H9 (cell line): ENCODE measurements around the gene CDH5. TPM values are rescaled to one million over a fixed set of nuclear protein-coding genes. Genes with fewer than 3 reads are reported as not detected.

Experiments
- DNase-seq: peaks from one replicate; pipeline ENCODE4 v3.0.0-alpha.2; 2017
- H2AFZ ChIP-seq: one replicate; pipeline ENCODE4 v1.6.1; 2013; ENCODE audit warnings: mild to moderate bottlenecking, low read length, control low read depth, moderate library complexity
- H2AK5ac ChIP-seq: 2 replicates; pipeline ENCODE4 v1.6.1; 2013; ENCODE audit warnings: low read length, control low read depth, mixed read lengths; ENCODE audit not compliant: insufficient read length
- H2BK120ac ChIP-seq: one replicate; pipeline ENCODE4 v1.6.1; 2013; ENCODE audit warnings: low read depth, mild to moderate bottlenecking, low read length, control low read depth, inconsistent platforms; ENCODE audit not compliant: poor library complexity, severe bottlenecking
- H2BK12ac ChIP-seq: 2 replicates; pipeline ENCODE4 v1.6.1; 2013; ENCODE audit warnings: low read length, control low read depth, mixed read lengths, low read depth; ENCODE audit not compliant: insufficient read length
- H2BK15ac ChIP-seq: 2 replicates; pipeline ENCODE4 v1.6.1; 2013; ENCODE audit warnings: low read depth, low read length, control low read depth
- H2BK20ac ChIP-seq: one replicate; pipeline ENCODE4 v1.6.1; 2013; ENCODE audit warnings: low read depth, mild to moderate bottlenecking, low read length, control low read depth, inconsistent platforms; ENCODE audit not compliant: poor library complexity, severe bottlenecking
- H2BK5ac ChIP-seq: 2 replicates; pipeline ENCODE4 v1.6.1; 2013; ENCODE audit warnings: low read length, control low read depth, mixed read lengths; ENCODE audit not compliant: insufficient read length
- H3K14ac ChIP-seq: 2 replicates; pipeline ENCODE4 v1.6.1; 2013; ENCODE audit warnings: low read length, control low read depth; ENCODE audit not compliant: insufficient read depth
- H3K18ac ChIP-seq: 2 replicates; pipeline ENCODE4 v1.6.1; 2013; ENCODE audit warnings: low read depth, mild to moderate bottlenecking, mixed read lengths, low read length, control low read depth; ENCODE audit not compliant: insufficient read length
- H3K23ac ChIP-seq: 2 replicates; pipeline ENCODE4 v1.6.1; 2013; ENCODE audit warnings: low read length, control low read depth, mixed read lengths, low read depth; ENCODE audit not compliant: insufficient read length
- H3K23me2 ChIP-seq: 2 replicates; pipeline ENCODE4 v1.6.1; 2013; ENCODE audit warnings: low read depth, mild to moderate bottlenecking, mixed read lengths, low read length, control low read depth; ENCODE audit not compliant: insufficient read length, poor library complexity, severe bottlenecking
- H3K27ac ChIP-seq: 2 replicates; pipeline ENCODE4 v1.5.1; 2013; ENCODE audit warnings: low read length, control low read depth, mixed read lengths, low read depth; ENCODE audit not compliant: insufficient read length
- H3K27me3 ChIP-seq: 2 replicates; pipeline ENCODE4 v1.6.1; 2013; ENCODE audit warnings: low read length, control low read depth, inconsistent platforms; ENCODE audit not compliant: insufficient read depth
- H3K4ac ChIP-seq: 2 replicates; pipeline ENCODE4 v1.6.1; 2013; ENCODE audit warnings: low read depth, mild to moderate bottlenecking, control low read depth, inconsistent platforms, low read length, moderate library complexity
- H3K4me1 ChIP-seq: 2 replicates; pipeline ENCODE4 v1.6.1; 2013; ENCODE audit warnings: low read length, control low read depth, inconsistent platforms; ENCODE audit not compliant: insufficient read depth
- H3K4me2 ChIP-seq: 2 replicates; pipeline ENCODE4 v1.6.1; 2013; ENCODE audit warnings: low read length, control low read depth, mixed read lengths; ENCODE audit not compliant: insufficient read length, insufficient read depth
- H3K56ac ChIP-seq: 2 replicates; pipeline ENCODE4 v1.6.1; 2013; ENCODE audit warnings: low read depth, mild to moderate bottlenecking, mixed read lengths, low read length, control low read depth; ENCODE audit not compliant: insufficient read length
- H3K79me1 ChIP-seq: 2 replicates; pipeline ENCODE4 v1.6.1; 2013; ENCODE audit warnings: low read depth, mild to moderate bottlenecking, moderate library complexity, low read length, control low read depth, inconsistent platforms; ENCODE audit not compliant: insufficient read depth, poor library complexity, severe bottlenecking
- H3K79me2 ChIP-seq: 2 replicates; pipeline ENCODE4 v1.6.1; 2013; ENCODE audit warnings: low read length, control low read depth, inconsistent platforms; ENCODE audit not compliant: insufficient read depth
- H3K9ac ChIP-seq: 2 replicates; pipeline ENCODE4 v1.6.1; 2013; ENCODE audit warnings: low read length, control low read depth, mixed read lengths; ENCODE audit not compliant: insufficient read length; ENCODE audit errors: extremely low read depth
- H3K9me3 ChIP-seq: one replicate; pipeline ENCODE4 v1.6.1; 2013; ENCODE audit warnings: low read depth, low read length, inconsistent platforms; ENCODE audit not compliant: control insufficient read depth
- H3T11ph ChIP-seq: one replicate; pipeline ENCODE4 v1.6.1; 2013; ENCODE audit warnings: mild to moderate bottlenecking, low read length, control low read depth, inconsistent platforms
- H4K20me1 ChIP-seq: one replicate; pipeline ENCODE4 v1.6.1; 2013; ENCODE audit not compliant: control insufficient read depth, insufficient read length, insufficient read depth
- H4K5ac ChIP-seq: 2 replicates; pipeline ENCODE4 v1.6.1; 2013; ENCODE audit warnings: low read depth, mild to moderate bottlenecking, mixed read lengths, low read length, control low read depth; ENCODE audit not compliant: insufficient read length
- H4K8ac ChIP-seq: replicated peaks from 2 replicates; pipeline ENCODE4 v1.6.1; 2013; ENCODE audit warnings: low read length, control low read depth, mixed read lengths, low read depth; ENCODE audit not compliant: insufficient read length
- H4K91ac ChIP-seq: 2 replicates; pipeline ENCODE4 v1.6.1; 2013; ENCODE audit warnings: low read depth, mild to moderate bottlenecking, moderate library complexity, mixed read lengths, low read length, control low read depth; ENCODE audit not compliant: insufficient read length
- H3K27ac Mint-ChIP-seq, 3 experiments: 2 replicates in 2 of 3; 3 replicates in 1 of 3; pipeline ENCODE4 v1.8.0; 2020 to 2021; ENCODE audit warnings: mixed read lengths in 3 of 3, mild to moderate bottlenecking in 1 of 3, moderate library complexity in 1 of 3
- H3K27me3 Mint-ChIP-seq: 2 replicates; pipeline ENCODE4 v1.8.0; 2021; ENCODE audit warnings: low read depth, mild to moderate bottlenecking, moderate library complexity, mixed read lengths
- H3K36me3 Mint-ChIP-seq, 3 experiments: 2 replicates in 2 of 3; 3 replicates in 1 of 3; pipeline ENCODE4 v1.8.0; 2020 to 2021; ENCODE audit warnings: low read depth in 3 of 3, mixed read lengths in 3 of 3; ENCODE audit not compliant: insufficient read depth in 1 of 3
- H3K4me1 Mint-ChIP-seq, 2 experiments: 2 replicates each; pipeline ENCODE4 v1.8.0; 2020; ENCODE audit warnings: mixed read lengths in 2 of 2
- H3K4me3 Mint-ChIP-seq, 2 experiments: 2 replicates in 1 of 2; 3 replicates in 1 of 2; pipeline ENCODE4 v1.8.0; 2020 to 2021; ENCODE audit warnings: mild to moderate bottlenecking in 2 of 2, mixed read lengths in 2 of 2, moderate library complexity in 1 of 2
- H3K9me3 Mint-ChIP-seq, 2 experiments: 2 replicates in 1 of 2; 3 replicates in 1 of 2; pipeline ENCODE4 v1.8.0; 2020; ENCODE audit warnings: mild to moderate bottlenecking in 2 of 2, mixed read lengths in 2 of 2, moderate library complexity in 1 of 2
- WGBS: extraction: QIAGEN DNeasy Blood & Tissue Kit; methylation state at CpG from one replicate; pipeline ENCODE4 v1.1.7; 2013; ENCODE audit warnings: missing lambda C conversion rate, low lambda C conversion rate, mixed read lengths; ENCODE audit not compliant: insufficient read length; ENCODE audit errors: extremely low coverage; 5-methylcytosine and 5-hydroxymethylcytosine counted together
- total RNA-seq: library from RNA; stranded (reverse); gene quantifications from 2 replicates; pipeline ENCODE4 v1.2.1, GENCODE V29; 2021
- TF ChIP-seq, protein P1 (sequence below): fragments of 200-600 bp; sonication (generic); conservative IDR thresholded peaks from 3 replicates; pipeline ENCODE4 v1.8.0; 2021; ENCODE audit warnings: antibody characterized with exemption, mild to moderate bottlenecking

CDH5 gene
- total RNA-seq, 1 experiment from 2014 or later: 0.20 TPM

DNA sequence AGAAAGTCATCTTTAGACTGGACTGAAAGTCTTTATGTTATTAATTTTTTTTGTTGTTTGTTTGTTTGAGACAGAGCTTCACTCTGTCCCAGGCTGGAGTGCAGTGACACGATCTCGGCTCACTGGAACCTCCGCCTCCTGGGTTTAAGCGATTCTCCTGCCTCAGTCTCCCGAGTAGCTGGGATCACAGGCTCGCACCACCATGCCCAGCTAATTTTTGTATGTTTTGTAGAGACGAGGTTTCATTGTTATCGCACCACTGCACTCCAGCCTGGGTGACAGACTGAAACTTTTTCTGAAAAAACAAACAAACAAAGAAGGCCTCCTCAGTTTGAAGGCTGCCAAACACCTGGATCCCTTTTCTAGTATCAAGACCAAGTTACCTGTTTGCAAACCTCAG lies 65.3 kb downstream of the CDH5 start:
- Histone ChIP-seq H3K9ac (no peak overlapping the region), H4K8ac (no peak overlapping the region), H3K79me1 (no peaks in the 10 kb centered on the region), H3K56ac (no peak overlapping the region), H3K14ac (no peak overlapping the region), H2BK120ac (no peak overlapping the region), H4K20me1 (peaks cover 2% of the 10 kb centered on the region), H3K27ac (no peak overlapping the region), H2BK12ac (no peak overlapping the region), H3K4me2 (no peak overlapping the region), H3K27me3 (peaks cover 27% of the 10 kb centered on the region), H3K23me2 (peaks cover 10% of the 10 kb centered on the region), H3K18ac (no peak overlapping the region), H2AK5ac (no peak overlapping the region), H2BK20ac (no peak overlapping the region), H3K4ac (no peak overlapping the region), H4K5ac (no peak overlapping the region), H3K79me2 (no peaks in the 10 kb centered on the region), H3K4me1 (peaks cover 7% of the 10 kb centered on the region; the same call in 1 of the 2 replicates), H2BK15ac (no peak overlapping the region), H3K9me3 (no peaks in the 10 kb centered on the region), H2AFZ (no peak overlapping the region), H3K23ac (no peak overlapping the region), H3T11ph (no peak overlapping the region), H4K91ac (no peak overlapping the region), H2BK5ac (no peak overlapping the region)
- Mint-ChIP-seq H3K27me3 (peaks cover 61% of the 10 kb centered on the region), H3K27ac (no peak overlapping the region), H3K4me3 (no peak overlapping the region), H3K36me3 (no peaks in the 10 kb centered on the region), H3K4me1 (peaks cover 18 to 37% of the 10 kb centered on the region in 2 experiments), H3K9me3 (no peaks in the 10 kb centered on the region)
- no peak for DNase-seq
- TF ChIP-seq, protein P1, sequence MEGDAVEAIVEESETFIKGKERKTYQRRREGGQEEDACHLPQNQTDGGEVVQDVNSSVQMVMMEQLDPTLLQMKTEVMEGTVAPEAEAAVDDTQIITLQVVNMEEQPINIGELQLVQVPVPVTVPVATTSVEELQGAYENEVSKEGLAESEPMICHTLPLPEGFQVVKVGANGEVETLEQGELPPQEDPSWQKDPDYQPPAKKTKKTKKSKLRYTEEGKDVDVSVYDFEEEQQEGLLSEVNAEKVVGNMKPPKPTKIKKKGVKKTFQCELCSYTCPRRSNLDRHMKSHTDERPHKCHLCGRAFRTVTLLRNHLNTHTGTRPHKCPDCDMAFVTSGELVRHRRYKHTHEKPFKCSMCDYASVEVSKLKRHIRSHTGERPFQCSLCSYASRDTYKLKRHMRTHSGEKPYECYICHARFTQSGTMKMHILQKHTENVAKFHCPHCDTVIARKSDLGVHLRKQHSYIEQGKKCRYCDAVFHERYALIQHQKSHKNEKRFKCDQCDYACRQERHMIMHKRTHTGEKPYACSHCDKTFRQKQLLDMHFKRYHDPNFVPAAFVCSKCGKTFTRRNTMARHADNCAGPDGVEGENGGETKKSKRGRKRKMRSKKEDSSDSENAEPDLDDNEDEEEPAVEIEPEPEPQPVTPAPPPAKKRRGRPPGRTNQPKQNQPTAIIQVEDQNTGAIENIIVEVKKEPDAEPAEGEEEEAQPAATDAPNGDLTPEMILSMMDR: no peak
- WGBS: no CpG with 5 or more reads among the region's 8 CpGs
